PC-3 (cell line): Measurements from ENCODE around the gene GPANK1. TPM values are rescaled to one million over a fixed set of nuclear protein-coding genes. Genes with fewer than 3 reads are reported as not detected.

ENCODE experiments used
- ATAC-seq: fragments of 200-7000 bp; cut with Tn5 transposase; 2 replicates; pipeline ENCODE4 v1.9.1; 2020; ENCODE audit warnings: mild to moderate bottlenecking, moderate library complexity
- BruUV-seq: library from RNA; stranded (reverse); fragments of 400-500 nt; replicated peaks from 2 replicates; lab custom pipeline; 2021; lab: Mats Ljungman, UMichigan
- CTCF ChIA-PET: fragments of 300-600 bp; sonication (Branson Sonifier 250); formaldehyde crosslinking; loops from one replicate; lab custom pipeline; 2022; ENCODE audit warnings: antibody characterized with exemption; lab: Charles Lee
- POLR2A ChIA-PET: fragments of 300-600 bp; sonication (Branson Sonifier 250); formaldehyde crosslinking; loops from one replicate; lab custom pipeline; 2022; ENCODE audit warnings: antibody characterized with exemption; ENCODE audit not compliant: unreplicated experiment; lab: Charles Lee
- DNase-seq: peaks from one replicate; pipeline ENCODE4 v3.0.0-alpha.2; 2015
- H2AFZ ChIP-seq: fragments of 300-600 bp; sonication (generic); 2 replicates; pipeline ENCODE4 v1.6.0; 2016; ENCODE audit warnings: antibody characterized with exemption, low read length
- H3F3A ChIP-seq: fragments of 300-600 bp; sonication (generic); one replicate; pipeline ENCODE4 v1.6.0; 2017; ENCODE audit warnings: antibody characterized with exemption, low read length, control low read depth, mild to moderate bottlenecking; ENCODE audit not compliant: unreplicated experiment
- H3K27ac ChIP-seq: fragments of 300-600 bp; sonication (generic); 2 replicates; pipeline ENCODE4 v1.5.1; 2016; ENCODE audit warnings: mild to moderate bottlenecking, low read length
- H3K27me3 ChIP-seq: fragments of 300-600 bp; sonication (generic); 2 replicates; pipeline ENCODE4 v1.6.1; 2016; ENCODE audit warnings: low read length, mixed read lengths
- H3K36me3 ChIP-seq: fragments of 300-600 bp; sonication (generic); 2 replicates; pipeline ENCODE4 v1.6.1; 2016; ENCODE audit warnings: low read depth, mixed run types, low read length, mixed read lengths
- H3K4me1 ChIP-seq: fragments of 300-600 bp; sonication (generic); 2 replicates; pipeline ENCODE4 v1.5.1; 2016; ENCODE audit warnings: low read length; ENCODE audit not compliant: insufficient read depth
- H3K4me2 ChIP-seq: fragments of 300-600 bp; sonication (generic); 2 replicates; pipeline ENCODE4 v1.6.0; 2016; ENCODE audit warnings: low read length
- H3K4me3 ChIP-seq: fragments of 300-600 bp; sonication (generic); 2 replicates; pipeline ENCODE4 v1.5.1; 2016; ENCODE audit warnings: mild to moderate bottlenecking, low read length, mixed read lengths
- H3K79me2 ChIP-seq: fragments of 300-600 bp; sonication (generic); 2 replicates; pipeline ENCODE4 v1.6.1; 2017; ENCODE audit warnings: low read length, mixed read lengths
- H3K9ac ChIP-seq: fragments of 300-600 bp; sonication (generic); 2 replicates; pipeline ENCODE4 v1.6.0; 2016; ENCODE audit warnings: mild to moderate bottlenecking, low read length
- H3K9me2 ChIP-seq: fragments of 300-600 bp; sonication (generic); replicated peaks from 2 replicates; pipeline ENCODE4 v1.6.1; 2016; ENCODE audit warnings: mixed run types, low read length, mixed read lengths
- H3K9me3 ChIP-seq: fragments of 300-600 bp; sonication (generic); 2 replicates; pipeline ENCODE4 v1.6.1; 2016; ENCODE audit warnings: low read length, mixed read lengths
- H4K20me1 ChIP-seq: fragments of 300-600 bp; sonication (generic); 2 replicates; pipeline ENCODE4 v1.6.1; 2016; ENCODE audit warnings: low read length, mixed read lengths
- EZH2 ChIP-seq: fragments of 300-600 bp; sonication (generic); IDR thresholded peaks from one replicate; pipeline ENCODE4 v1.6.1; 2017; ENCODE audit warnings: antibody characterized with exemption, mild to moderate bottlenecking, low read length; ENCODE audit not compliant: unreplicated experiment
- EZH2phosphoT487 ChIP-seq: fragments of 300-600 bp; sonication (generic); IDR thresholded peaks from 2 replicates; pipeline ENCODE4 v1.6.1; 2018; ENCODE audit warnings: mild to moderate bottlenecking, antibody characterized with exemption, low read length, borderline replicate concordance
- intact Hi-C: fragments of 100-400 bp; cut with micrococcal nuclease; formaldehyde crosslinking; loops from 2 replicates; pipeline ENCODE4 v1.9.0; 2023
- total RNA-seq: library from RNA; depleted of rRNA; stranded (reverse); fragments of >200 nt; gene quantifications from 2 replicates; pipeline ENCODE4 v1.2.3, GENCODE V29; 2014
- TF ChIP-seq, protein P1 (sequence below): fragments of 300-600 bp; sonication (generic); conservative IDR thresholded peaks from 2 replicates; pipeline ENCODE4 v1.5.1; 2017; ENCODE audit warnings: antibody characterized with exemption, low read depth, mild to moderate bottlenecking, low read length

The GPANK1 gene
- total RNA-seq, 1 experiment from 2014 or later, result 11.8 TPM

DNA sequence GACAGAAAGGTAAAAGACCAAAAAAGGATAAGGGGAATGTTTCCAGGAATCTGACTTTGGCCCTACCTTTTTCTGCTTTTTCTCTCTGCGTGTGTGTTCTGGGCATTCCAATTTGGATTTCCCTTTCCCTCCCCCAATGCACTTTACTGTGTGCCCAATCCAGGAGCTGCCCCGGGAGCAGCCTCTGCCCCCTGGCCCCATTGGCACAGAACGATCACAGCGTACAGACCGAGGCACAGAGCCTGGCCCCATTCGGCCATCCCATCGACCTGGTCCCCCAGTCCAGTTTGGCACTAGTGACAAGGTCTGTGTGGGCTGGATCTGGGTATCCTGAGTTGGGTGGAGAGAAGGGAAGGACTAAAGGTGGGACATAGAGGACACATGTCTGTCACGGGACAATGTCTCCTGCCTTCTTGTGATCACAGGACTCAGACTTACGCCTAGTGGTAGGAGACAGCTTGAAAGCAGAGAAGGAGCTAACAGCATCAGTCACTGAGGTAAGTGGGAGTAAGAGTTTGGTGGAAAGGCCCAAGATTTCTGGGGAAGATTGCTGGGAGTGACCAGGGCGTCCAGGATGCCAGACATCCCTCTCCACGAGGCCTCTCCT is 29.7 kb downstream of the GPANK1 start:
- H3K36me3 ChIP-seq, result peaks cover 76% of the 10 kb centered on the region
- H3K9me3 ChIP-seq, result no peaks in the 10 kb centered on the region
- no peaks in the 10 kb centered on the region for H3K27me3 ChIP-seq
- ChIA-PET CTCF (no interaction called here), POLR2A (no interaction called here)
- no peak overlapping the region for H2AFZ ChIP-seq
- H3K4me3 ChIP-seq, result no peak overlapping the region
- DNase-seq (no peak), ATAC-seq (no peak)
- BruUV-seq, result no TSS peak
- H3K4me1 ChIP-seq, result no peaks in the 10 kb centered on the region
- H3K79me2 ChIP-seq, result no peaks in the 10 kb centered on the region
- TF ChIP-seq EZH2phosphoT487 (no peak), EZH2 (no peak)
- TF ChIP-seq, protein P1, sequence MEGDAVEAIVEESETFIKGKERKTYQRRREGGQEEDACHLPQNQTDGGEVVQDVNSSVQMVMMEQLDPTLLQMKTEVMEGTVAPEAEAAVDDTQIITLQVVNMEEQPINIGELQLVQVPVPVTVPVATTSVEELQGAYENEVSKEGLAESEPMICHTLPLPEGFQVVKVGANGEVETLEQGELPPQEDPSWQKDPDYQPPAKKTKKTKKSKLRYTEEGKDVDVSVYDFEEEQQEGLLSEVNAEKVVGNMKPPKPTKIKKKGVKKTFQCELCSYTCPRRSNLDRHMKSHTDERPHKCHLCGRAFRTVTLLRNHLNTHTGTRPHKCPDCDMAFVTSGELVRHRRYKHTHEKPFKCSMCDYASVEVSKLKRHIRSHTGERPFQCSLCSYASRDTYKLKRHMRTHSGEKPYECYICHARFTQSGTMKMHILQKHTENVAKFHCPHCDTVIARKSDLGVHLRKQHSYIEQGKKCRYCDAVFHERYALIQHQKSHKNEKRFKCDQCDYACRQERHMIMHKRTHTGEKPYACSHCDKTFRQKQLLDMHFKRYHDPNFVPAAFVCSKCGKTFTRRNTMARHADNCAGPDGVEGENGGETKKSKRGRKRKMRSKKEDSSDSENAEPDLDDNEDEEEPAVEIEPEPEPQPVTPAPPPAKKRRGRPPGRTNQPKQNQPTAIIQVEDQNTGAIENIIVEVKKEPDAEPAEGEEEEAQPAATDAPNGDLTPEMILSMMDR, result no peak
- H3K27ac ChIP-seq, result no peak overlapping the region
- no peak overlapping the region for H3K9ac ChIP-seq
- intact Hi-C loops, result no loop called here
- H3F3A ChIP-seq, result peaks cover 14% of the 10 kb centered on the region
- H4K20me1 ChIP-seq, result peaks cover 3% of the 10 kb centered on the region; the same call in 1 of the 2 replicates
- H3K9me2 ChIP-seq, result no peaks in the 10 kb centered on the region
- no peak overlapping the region for H3K4me2 ChIP-seq

- BruUV-seq, result no TSS peak
- H2AFZ ChIP-seq, result no peak overlapping the region
- H4K20me1 ChIP-seq, result peaks cover 3% of the 10 kb centered on the region; the same call in 1 of the 2 replicates
- TF ChIP-seq EZH2 (no peak), EZH2phosphoT487 (no peak)
- TF ChIP-seq, protein P1, result no peak
- no peaks in the 10 kb centered on the region for H3K4me1 ChIP-seq
- no peaks in the 10 kb centered on the region for H3K27me3 ChIP-seq
- no peaks in the 10 kb centered on the region for H3K79me2 ChIP-seq
- H3K9me2 ChIP-seq, result no peaks in the 10 kb centered on the region
- H3K4me2 ChIP-seq, result no peak overlapping the region
- DNase-seq (no peak), ATAC-seq (no peak)
- POLR2A ChIA-PET, result no interaction called here
- peaks cover 84% of the 10 kb centered on the region for H3K36me3 ChIP-seq
- intact Hi-C loops, result no loop called here
- CTCF ChIA-PET, result no interaction called here
- H3K4me3 ChIP-seq, result no peak overlapping the region
- peaks cover 6% of the 10 kb centered on the region for H3F3A ChIP-seq
- no peak overlapping the region for H3K27ac ChIP-seq
- H3K9me3 ChIP-seq, result no peaks in the 10 kb centered on the region
- no peak overlapping the region for H3K9ac ChIP-seq
Observed at GRCh38 chr6:31634131-31634530, 30.7 kb downstream of the GPANK1 start.

DNA sequence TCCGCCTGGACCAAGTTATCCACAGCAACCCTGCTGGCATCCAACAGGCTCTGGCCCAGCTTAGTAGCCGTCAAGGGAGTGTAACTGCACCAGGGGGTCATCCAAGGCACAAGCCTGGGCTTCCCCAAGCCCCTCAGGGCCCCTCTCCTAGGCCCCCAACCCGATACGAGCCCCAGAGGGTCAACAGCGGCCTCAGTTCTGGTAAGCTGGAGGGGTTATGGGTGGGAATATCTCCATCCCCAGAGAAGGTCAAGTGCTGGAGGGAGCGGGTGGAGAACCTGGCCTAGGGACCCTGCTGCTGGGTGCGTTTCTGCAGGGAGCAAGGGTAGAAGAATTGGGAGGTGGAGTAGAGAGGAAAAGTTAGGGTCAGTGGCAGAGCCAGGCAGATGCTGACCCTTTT is 31.4 kb downstream of the GPANK1 start:
- POLR2A ChIA-PET, result no interaction called here
- no peaks in the 10 kb centered on the region for H3K79me2 ChIP-seq
- H3K4me3 ChIP-seq, result no peak overlapping the region
- ATAC-seq, result no peak
- DNase-seq, result no peak
- intact Hi-C loops, result no loop called here
- CTCF ChIA-PET, result no interaction called here
- no peaks in the 10 kb centered on the region for H3K4me1 ChIP-seq
- H3K4me2 ChIP-seq, result no peak overlapping the region
- no peak for TF ChIP-seq EZH2phosphoT487
- TF ChIP-seq, protein P1, result no peak
- no peak for TF ChIP-seq EZH2
- H4K20me1 ChIP-seq, result peaks cover 3% of the 10 kb centered on the region; the same call in 1 of the 2 replicates
- no peaks in the 10 kb centered on the region for H3K9me3 ChIP-seq
- H3K27me3 ChIP-seq, result no peaks in the 10 kb centered on the region
- peaks cover 6% of the 10 kb centered on the region for H3F3A ChIP-seq
- H2AFZ ChIP-seq, result no peak overlapping the region
- BruUV-seq, result no TSS peak
- H3K9ac ChIP-seq, result no peak overlapping the region
- no peaks in the 10 kb centered on the region for H3K9me2 ChIP-seq
- no peak overlapping the region for H3K27ac ChIP-seq
- H3K36me3 ChIP-seq, result peaks cover 90% of the 10 kb centered on the region
